Panc1 (cell line): Measurements from ENCODE around the gene ZC3H8. TPM values are rescaled to one million over a fixed set of nuclear protein-coding genes. Genes with fewer than 3 reads are reported as not detected.

Experiments used
- ATAC-seq: fragments of 200-7000 bp; cut with Tn5 transposase; 2 replicates; pipeline ENCODE4 v1.9.1; 2020; ENCODE audit warnings: mild to moderate bottlenecking, moderate library complexity
- BruUV-seq: library from RNA; stranded (reverse); fragments of 400-500 nt; replicated peaks from 2 replicates; lab custom pipeline; 2021; lab: Mats Ljungman, UMichigan
- CTCF ChIA-PET: fragments of 300-600 bp; sonication (Branson Sonifier 250); formaldehyde crosslinking; loops from one replicate; lab custom pipeline; 2022; ENCODE audit warnings: antibody characterized with exemption; lab: Charles Lee
- POLR2A ChIA-PET: fragments of 300-600 bp; sonication (Branson Sonifier 250); formaldehyde crosslinking; loops from one replicate; lab custom pipeline; 2022; ENCODE audit warnings: antibody characterized with exemption; lab: Charles Lee
- DNase-seq: peaks from one replicate; pipeline ENCODE4 v3.0.0-alpha.2; 2010; ENCODE audit warnings: low read depth, low spot score
- H3K27ac ChIP-seq: 2 replicates; pipeline ENCODE4 v1.5.1; 2011; ENCODE audit warnings: mild to moderate bottlenecking, low read length, inconsistent platforms
- H3K27me3 ChIP-seq: fragments of 200-500 bp; sonication (Bioruptor generic); 2 replicates; pipeline ENCODE4 v1.6.0; 2014; ENCODE audit warnings: low read length, inconsistent platforms; ENCODE audit not compliant: control insufficient read depth, insufficient read depth
- H3K36me3 ChIP-seq: fragments of 200-500 bp; sonication (Bioruptor generic); 2 replicates; pipeline ENCODE4 v1.5.1; 2014; ENCODE audit warnings: inconsistent platforms, mild to moderate bottlenecking, low read length, moderate library complexity; ENCODE audit not compliant: control insufficient read depth, insufficient read depth
- H3K4me1 ChIP-seq: 2 replicates; pipeline ENCODE4 v1.5.1; 2011; ENCODE audit warnings: inconsistent platforms, mild to moderate bottlenecking, low read length, moderate library complexity; ENCODE audit not compliant: control insufficient read depth, insufficient read depth
- H3K4me3 ChIP-seq, 2 experiments: 2 replicates each; pipeline ENCODE4 v1.5.1; 2011 to 2012; ENCODE audit warnings: low read depth in 2 of 2, low read length in 2 of 2, mild to moderate bottlenecking in 2 of 2, inconsistent platforms in 1 of 2, moderate library complexity in 1 of 2
- H3K9me3 ChIP-seq: fragments of 200-500 bp; sonication (Bioruptor generic); 2 replicates; pipeline ENCODE4 v1.5.1; 2014; ENCODE audit warnings: low read depth, mild to moderate bottlenecking, inconsistent platforms, low read length, moderate library complexity; ENCODE audit not compliant: control insufficient read depth, insufficient read depth
- CTCF ChIP-seq: fragments of 450-650 bp; IDR thresholded peaks from 2 replicates; pipeline ENCODE4 v1.5.1; 2017; ENCODE audit warnings: mild to moderate bottlenecking
- POLR2AphosphoS5 ChIP-seq: IDR thresholded peaks from 2 replicates; pipeline ENCODE4 v1.6.1; 2012; ENCODE audit warnings: mild to moderate bottlenecking, low read depth, low read length, moderate library complexity
- SIN3A ChIP-seq: IDR thresholded peaks from 2 replicates; pipeline ENCODE4 v1.6.1; 2012; ENCODE audit warnings: low read depth, mild to moderate bottlenecking, low read length, moderate library complexity, borderline replicate concordance; ENCODE audit not compliant: insufficient read depth
- TCF7L2 ChIP-seq: IDR thresholded peaks from 2 replicates; pipeline ENCODE4 v1.6.1; 2011; ENCODE audit warnings: mild to moderate bottlenecking, low read depth, low read length, inconsistent platforms
- in situ Hi-C: cut with HindIII; loops from 2 replicates; pipeline ENCODE4 v1.10.0; 2016; ENCODE audit warnings: low sequenced_read_pairs, low pct_unique_long_range_greater_than_20kb
- intact Hi-C: fragments of 100-400 bp; cut with micrococcal nuclease; formaldehyde crosslinking; loops from one replicate; pipeline ENCODE4 v1.10.0; 2022; ENCODE audit not compliant: unreplicated experiment
- total RNA-seq: library from RNA; stranded (reverse); gene quantifications from one replicate; pipeline ENCODE4 v1.2.1, GENCODE V29; 2021; ENCODE audit not compliant: unreplicated experiment
- TF ChIP-seq, protein P1 (sequence below), 2 experiments: IDR thresholded peaks; 2 replicates each; pipeline ENCODE4 v1.6.1; 2011 to 2012; ENCODE audit warnings: low read depth in 2 of 2, control low read depth in 1 of 2, low read length in 1 of 2, mild to moderate bottlenecking in 1 of 2, moderate library complexity in 1 of 2; ENCODE audit not compliant: insufficient read depth in 1 of 2

The ZC3H8 gene
- total RNA-seq, 1 experiment from 2014 or later: 4.4 TPM

GRCh38 chr2:112168422-112169124 lies 86.3 kb downstream of the ZC3H8 start:
- POLR2A ChIA-PET: no interaction called here
- no peak for ATAC-seq
- intact Hi-C loops: no loop called here
- no peaks in the 10 kb centered on the region for H3K36me3 ChIP-seq
- H3K4me1 ChIP-seq: no peaks in the 10 kb centered on the region
- no peaks in the 10 kb centered on the region for H3K27me3 ChIP-seq
- CTCF ChIA-PET: no interaction called here
- no peaks in the 10 kb centered on the region for H3K9me3 ChIP-seq
- BruUV-seq: no TSS peak
- no peak overlapping the region for H3K4me3 ChIP-seq
- no peak overlapping the region for H3K27ac ChIP-seq
- no peak for DNase-seq
- TF ChIP-seq SIN3A: no peak
- TF ChIP-seq, protein P1, sequence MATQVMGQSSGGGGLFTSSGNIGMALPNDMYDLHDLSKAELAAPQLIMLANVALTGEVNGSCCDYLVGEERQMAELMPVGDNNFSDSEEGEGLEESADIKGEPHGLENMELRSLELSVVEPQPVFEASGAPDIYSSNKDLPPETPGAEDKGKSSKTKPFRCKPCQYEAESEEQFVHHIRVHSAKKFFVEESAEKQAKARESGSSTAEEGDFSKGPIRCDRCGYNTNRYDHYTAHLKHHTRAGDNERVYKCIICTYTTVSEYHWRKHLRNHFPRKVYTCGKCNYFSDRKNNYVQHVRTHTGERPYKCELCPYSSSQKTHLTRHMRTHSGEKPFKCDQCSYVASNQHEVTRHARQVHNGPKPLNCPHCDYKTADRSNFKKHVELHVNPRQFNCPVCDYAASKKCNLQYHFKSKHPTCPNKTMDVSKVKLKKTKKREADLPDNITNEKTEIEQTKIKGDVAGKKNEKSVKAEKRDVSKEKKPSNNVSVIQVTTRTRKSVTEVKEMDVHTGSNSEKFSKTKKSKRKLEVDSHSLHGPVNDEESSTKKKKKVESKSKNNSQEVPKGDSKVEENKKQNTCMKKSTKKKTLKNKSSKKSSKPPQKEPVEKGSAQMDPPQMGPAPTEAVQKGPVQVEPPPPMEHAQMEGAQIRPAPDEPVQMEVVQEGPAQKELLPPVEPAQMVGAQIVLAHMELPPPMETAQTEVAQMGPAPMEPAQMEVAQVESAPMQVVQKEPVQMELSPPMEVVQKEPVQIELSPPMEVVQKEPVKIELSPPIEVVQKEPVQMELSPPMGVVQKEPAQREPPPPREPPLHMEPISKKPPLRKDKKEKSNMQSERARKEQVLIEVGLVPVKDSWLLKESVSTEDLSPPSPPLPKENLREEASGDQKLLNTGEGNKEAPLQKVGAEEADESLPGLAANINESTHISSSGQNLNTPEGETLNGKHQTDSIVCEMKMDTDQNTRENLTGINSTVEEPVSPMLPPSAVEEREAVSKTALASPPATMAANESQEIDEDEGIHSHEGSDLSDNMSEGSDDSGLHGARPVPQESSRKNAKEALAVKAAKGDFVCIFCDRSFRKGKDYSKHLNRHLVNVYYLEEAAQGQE (IDR thresholded peaks at IDR 0.05; ENCODE audit: insufficient read depth in 1 of 2, low read depth in 2 of 2, low read length in 1 of 2): no peak
- TF ChIP-seq TCF7L2: no peak
- no peak for TF ChIP-seq POLR2AphosphoS5
- no peak for TF ChIP-seq CTCF
- in situ Hi-C loops: no loop called here

DNA sequence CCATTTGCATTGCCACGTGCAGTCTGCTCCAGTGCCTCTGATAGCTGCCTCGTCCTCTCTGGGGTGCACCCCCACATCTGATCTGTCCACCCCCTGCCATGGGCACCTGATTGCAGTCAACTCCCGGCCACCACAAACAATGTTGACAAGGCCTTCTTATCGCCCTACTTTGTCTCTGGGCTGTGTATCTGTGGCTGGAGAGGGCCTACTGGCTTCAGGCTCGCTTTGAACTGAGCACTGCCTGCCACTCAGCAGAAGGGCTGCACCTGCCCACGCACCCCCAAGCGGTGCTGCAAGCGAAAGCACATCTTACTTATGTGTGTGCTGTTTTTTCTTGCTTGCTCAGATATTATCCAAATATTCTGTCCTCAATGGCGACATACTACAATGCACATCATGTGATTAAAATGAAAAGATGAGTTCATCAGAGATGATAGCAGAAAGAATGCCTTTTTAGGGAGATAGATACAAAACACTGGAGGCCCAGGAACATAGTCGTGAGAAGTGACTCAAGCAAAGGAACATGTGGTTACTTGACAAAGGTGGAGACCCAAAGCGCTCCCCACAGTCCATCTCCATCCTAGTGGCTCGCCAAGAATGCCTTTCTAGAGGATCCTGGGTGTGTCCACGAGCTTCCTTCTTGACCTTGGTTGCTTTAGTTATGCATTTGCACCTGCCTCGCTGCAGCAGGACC lies 87.9 kb downstream of the ZC3H8 start:
- BruUV-seq: no TSS peak
- POLR2A ChIA-PET: no interaction called here
- in situ Hi-C loops (no loop called here), intact Hi-C loops (no loop called here)
- Histone ChIP-seq H3K27me3 (no peaks in the 10 kb centered on the region), H3K36me3 (no peaks in the 10 kb centered on the region), H3K27ac (no peak overlapping the region), H3K4me3 (no peak overlapping the region), H3K4me1 (no peaks in the 10 kb centered on the region), H3K9me3 (no peaks in the 10 kb centered on the region)
- TF ChIP-seq SIN3A (no peak), CTCF (no peak)
- CTCF ChIA-PET: no interaction called here
- ATAC-seq (no peak), DNase-seq (no peak)
